Nephron progenitor cell (in vitro differentiated cells): ENCODE measurements around the gene SND1.

Experiments used
- DNase-seq: peaks from one replicate; pipeline ENCODE4 v3.0.0; 2021
- H3K27ac Mint-ChIP-seq: 2 replicates; pipeline ENCODE4 v1.8.0; 2021; ENCODE audit warnings: mild to moderate bottlenecking, moderate library complexity, mixed read lengths
- H3K27me3 Mint-ChIP-seq: 2 replicates; pipeline ENCODE4 v1.8.0; 2021; ENCODE audit warnings: mild to moderate bottlenecking, low read depth, mixed read lengths; ENCODE audit not compliant: poor library complexity
- H3K36me3 Mint-ChIP-seq: 2 replicates; pipeline ENCODE4 v1.8.0; 2021; ENCODE audit warnings: low read depth, mixed read lengths
- H3K4me1 Mint-ChIP-seq: 2 replicates; pipeline ENCODE4 v1.8.0; 2021; ENCODE audit warnings: mixed read lengths
- H3K4me3 Mint-ChIP-seq: 2 replicates; pipeline ENCODE4 v1.8.0; 2021; ENCODE audit warnings: mild to moderate bottlenecking, moderate library complexity, mixed read lengths
- H3K9me3 Mint-ChIP-seq: 2 replicates; pipeline ENCODE4 v1.8.0; 2021; ENCODE audit warnings: mild to moderate bottlenecking, moderate library complexity, mixed read lengths
- TF ChIP-seq, protein P1 (sequence below): fragments of 200-600 bp; sonication (generic); IDR thresholded peaks from 2 replicates; pipeline ENCODE4 v1.5.0; 2021; ENCODE audit warnings: antibody characterized with exemption

SND1 gene

DNA sequence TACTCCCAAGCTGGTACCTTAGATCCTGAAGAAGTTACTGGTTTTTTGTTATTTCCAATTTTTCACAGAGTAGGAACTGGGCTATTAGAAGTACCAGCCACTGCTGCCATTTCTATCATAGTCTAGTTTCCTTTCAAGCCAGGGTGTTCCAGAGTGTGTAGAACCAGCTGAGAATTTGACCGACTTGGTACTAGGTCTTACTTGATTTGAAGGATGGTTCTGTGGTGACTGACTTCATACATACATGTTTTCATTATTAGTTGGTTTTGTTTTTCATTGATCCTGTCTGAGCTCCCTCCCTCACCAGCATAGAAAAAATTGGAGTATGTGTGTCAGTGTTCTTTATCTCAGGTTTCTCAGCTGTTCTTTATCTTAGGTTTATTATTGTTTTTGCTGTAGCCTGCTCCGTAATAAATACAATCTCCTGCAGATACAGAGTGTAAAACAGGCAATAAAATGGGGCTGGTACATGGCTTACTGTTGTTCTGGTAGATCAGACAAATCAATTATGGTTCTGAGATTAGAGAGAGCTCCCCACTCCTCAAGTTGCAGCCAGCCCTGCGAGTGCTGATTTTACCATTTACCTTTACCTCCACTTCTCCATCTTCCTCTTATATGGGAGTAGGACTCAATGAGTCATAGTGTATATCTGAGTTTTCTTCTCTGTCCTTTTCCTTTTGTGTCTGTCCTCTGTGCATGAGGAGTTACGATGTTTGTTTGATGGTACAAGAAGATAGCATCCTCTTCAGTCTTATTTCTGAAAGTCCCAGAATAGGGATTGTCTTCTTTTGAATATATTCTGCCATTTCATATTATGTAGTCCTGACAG, 256.6 kb downstream of the SND1 start:
- Mint-ChIP-seq H3K27me3 (no peaks in the 10 kb centered on the region), H3K9me3 (no peaks in the 10 kb centered on the region), H3K4me1 (peaks cover 38% of the 10 kb centered on the region), H3K4me3 (no peak overlapping the region), H3K36me3 (peaks cover 4% of the 10 kb centered on the region), H3K27ac (peak overlapping the region; percentile 6)
- TF ChIP-seq, protein P1, sequence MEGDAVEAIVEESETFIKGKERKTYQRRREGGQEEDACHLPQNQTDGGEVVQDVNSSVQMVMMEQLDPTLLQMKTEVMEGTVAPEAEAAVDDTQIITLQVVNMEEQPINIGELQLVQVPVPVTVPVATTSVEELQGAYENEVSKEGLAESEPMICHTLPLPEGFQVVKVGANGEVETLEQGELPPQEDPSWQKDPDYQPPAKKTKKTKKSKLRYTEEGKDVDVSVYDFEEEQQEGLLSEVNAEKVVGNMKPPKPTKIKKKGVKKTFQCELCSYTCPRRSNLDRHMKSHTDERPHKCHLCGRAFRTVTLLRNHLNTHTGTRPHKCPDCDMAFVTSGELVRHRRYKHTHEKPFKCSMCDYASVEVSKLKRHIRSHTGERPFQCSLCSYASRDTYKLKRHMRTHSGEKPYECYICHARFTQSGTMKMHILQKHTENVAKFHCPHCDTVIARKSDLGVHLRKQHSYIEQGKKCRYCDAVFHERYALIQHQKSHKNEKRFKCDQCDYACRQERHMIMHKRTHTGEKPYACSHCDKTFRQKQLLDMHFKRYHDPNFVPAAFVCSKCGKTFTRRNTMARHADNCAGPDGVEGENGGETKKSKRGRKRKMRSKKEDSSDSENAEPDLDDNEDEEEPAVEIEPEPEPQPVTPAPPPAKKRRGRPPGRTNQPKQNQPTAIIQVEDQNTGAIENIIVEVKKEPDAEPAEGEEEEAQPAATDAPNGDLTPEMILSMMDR: no peak
- no peak for DNase-seq

DNA sequence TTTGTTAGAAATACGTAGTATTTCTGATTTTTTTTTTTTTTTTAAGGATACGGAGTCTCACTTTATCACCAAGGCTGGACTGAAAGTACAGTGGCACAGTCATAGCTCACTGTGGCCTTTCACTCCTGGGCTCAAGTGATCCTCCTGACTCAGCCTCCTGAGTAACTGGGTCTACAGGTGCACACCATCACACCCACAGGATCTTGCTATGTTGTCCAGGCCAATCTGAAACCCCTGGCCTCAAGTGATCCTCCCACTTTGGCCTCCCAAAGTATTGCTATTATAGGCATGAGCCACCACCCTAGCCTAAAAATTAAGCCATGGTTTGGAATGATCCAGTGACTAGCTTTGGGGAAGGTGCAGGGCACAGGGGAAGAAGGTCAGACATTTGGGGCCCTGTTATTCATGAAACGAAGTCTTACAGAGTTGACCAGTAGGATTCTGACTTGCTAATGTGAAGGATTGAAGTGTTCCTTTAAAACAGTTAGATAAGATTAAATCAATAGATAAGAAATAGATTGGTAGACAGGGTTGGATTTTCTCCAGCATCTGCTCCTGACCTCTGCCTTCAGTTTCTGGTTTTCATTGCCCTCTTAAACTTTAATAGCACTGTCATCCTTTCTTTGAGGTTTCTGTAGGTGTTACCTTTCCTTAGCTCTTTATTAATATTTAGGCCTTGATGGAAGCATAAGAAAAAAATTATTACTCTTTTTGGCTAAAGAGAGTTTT, 257.6 kb downstream of the SND1 start:
- H3K4me3 Mint-ChIP-seq: no peak overlapping the region
- TF ChIP-seq, protein P1: no peak
- H3K4me1 Mint-ChIP-seq: peaks cover 35% of the 10 kb centered on the region

DNA sequence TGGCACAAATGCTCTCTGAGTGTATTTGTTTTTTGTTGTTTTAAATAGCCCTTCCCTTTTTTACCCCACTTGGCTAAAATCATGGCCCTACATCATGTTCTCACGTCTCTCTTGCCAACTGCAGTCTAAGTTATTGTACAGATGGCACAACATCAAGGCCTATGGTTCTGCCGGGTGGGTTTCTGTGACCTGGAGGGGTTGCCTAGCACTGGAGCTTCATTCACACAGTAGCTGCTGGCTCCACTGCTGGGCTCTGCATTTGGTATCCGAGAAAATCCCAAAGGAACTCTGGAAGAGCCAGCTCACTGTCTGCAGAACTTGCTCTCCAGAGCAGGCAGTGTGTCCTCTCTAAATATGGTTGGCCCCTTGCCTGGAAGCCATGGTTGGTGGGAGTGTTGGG, 258.7 kb downstream of the SND1 start:
- Mint-ChIP-seq H3K9me3 (no peaks in the 10 kb centered on the region), H3K4me3 (no peak overlapping the region), H3K36me3 (peaks cover 4% of the 10 kb centered on the region), H3K27ac (no peak overlapping the region), H3K4me1 (peaks cover 29% of the 10 kb centered on the region), H3K27me3 (no peaks in the 10 kb centered on the region)
- TF ChIP-seq, protein P1: no peak
- DNase-seq: no peak

More for the DNA sequence above, 257.6 kb downstream of the SND1 start:
- Mint-ChIP-seq H3K9me3 (no peaks in the 10 kb centered on the region), H3K27me3 (no peaks in the 10 kb centered on the region), H3K27ac (no peak overlapping the region), H3K36me3 (peaks cover 4% of the 10 kb centered on the region)
- no peak for DNase-seq

DNA sequence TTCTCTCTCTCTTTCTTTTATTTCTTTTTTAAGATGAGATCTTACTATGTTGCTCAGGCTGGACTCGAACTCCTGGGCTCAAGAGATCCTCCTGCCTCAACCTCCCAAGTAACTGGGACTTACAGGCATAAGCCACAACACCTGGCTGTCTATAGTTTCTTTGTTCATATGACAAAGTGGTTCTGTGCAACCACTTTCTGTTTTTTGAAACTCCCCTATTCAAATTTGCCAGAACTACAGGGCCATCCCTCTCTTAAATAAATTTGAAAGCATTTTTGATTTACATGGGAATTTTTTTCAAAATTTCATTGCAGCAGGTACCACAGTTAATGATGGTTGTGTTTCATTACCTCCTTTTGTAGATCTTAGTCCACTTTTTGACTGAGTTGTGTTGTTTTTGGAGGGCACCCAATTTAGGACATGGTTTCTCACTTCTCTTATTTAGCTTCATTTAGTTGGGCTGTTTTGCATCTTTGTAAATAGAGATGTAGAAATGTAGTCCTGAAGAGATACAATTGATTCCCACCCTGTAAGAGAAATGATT, 260.0 kb downstream of the SND1 start:
- no peaks in the 10 kb centered on the region for H3K9me3 Mint-ChIP-seq
- no peaks in the 10 kb centered on the region for H3K27me3 Mint-ChIP-seq
- TF ChIP-seq, protein P1: no peak
- H3K4me1 Mint-ChIP-seq: peaks cover 23% of the 10 kb centered on the region
- H3K4me3 Mint-ChIP-seq: no peak overlapping the region
- peaks cover 4% of the 10 kb centered on the region for H3K36me3 Mint-ChIP-seq
- H3K27ac Mint-ChIP-seq: no peak overlapping the region
- no peak for DNase-seq

DNA sequence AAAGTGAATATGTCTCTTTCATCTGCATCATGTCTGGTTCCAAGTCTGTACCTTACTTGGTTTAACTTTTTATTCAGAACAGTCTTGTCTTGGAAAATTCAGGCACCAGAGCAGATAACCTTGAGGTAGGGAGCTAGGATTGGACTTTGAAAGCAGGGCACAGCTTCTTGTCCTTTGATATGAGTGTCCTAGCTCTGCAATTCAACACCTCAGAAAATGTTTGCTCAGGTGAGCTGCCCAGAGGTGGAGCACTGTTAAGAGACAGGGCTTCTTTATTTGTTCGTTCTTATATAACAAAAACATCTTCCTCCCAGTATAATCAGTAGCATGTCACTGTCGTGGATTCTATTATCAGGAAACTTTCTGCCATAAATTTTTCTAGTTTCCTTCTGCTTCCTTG, 260.9 kb downstream of the SND1 start:
- H3K9me3 Mint-ChIP-seq: no peaks in the 10 kb centered on the region
- no peak overlapping the region for H3K4me3 Mint-ChIP-seq
- peaks cover 14% of the 10 kb centered on the region for H3K4me1 Mint-ChIP-seq
- H3K27ac Mint-ChIP-seq: no peak overlapping the region
- TF ChIP-seq, protein P1: no peak
- peaks cover 4% of the 10 kb centered on the region for H3K36me3 Mint-ChIP-seq
- no peak for DNase-seq
- H3K27me3 Mint-ChIP-seq: no peaks in the 10 kb centered on the region
